IPS-NIHi7 (cell line): ENCODE data around the gene FAM124A.
"Not testable (repeated sequence)": the region's sequence is repeated elsewhere in the genome, so short reads cannot be mapped to it uniquely, and the experiment has no call there.

Experiments used
- DNase-seq: peaks from one replicate; pipeline ENCODE4 v3.0.0; 2012; ENCODE audit warnings: mixed read lengths; ENCODE audit errors: extremely low spot score

FAM124A gene

GRCh38 chr13:51269039-51269438 lies 46.8 kb downstream of the FAM124A start:
- DNase-seq = no peak

GRCh38 chr13:51270623-51271415 lies 48.6 kb downstream of the FAM124A start:
- DNase-seq = no peak

GRCh38 chr13:51271528-51272085 lies 49.4 kb downstream of the FAM124A start:
- DNase-seq = no peak

- no peak for DNase-seq
Measured at GRCh38 chr13:51275101-51275500, 52.9 kb downstream of the FAM124A start.

DNA sequence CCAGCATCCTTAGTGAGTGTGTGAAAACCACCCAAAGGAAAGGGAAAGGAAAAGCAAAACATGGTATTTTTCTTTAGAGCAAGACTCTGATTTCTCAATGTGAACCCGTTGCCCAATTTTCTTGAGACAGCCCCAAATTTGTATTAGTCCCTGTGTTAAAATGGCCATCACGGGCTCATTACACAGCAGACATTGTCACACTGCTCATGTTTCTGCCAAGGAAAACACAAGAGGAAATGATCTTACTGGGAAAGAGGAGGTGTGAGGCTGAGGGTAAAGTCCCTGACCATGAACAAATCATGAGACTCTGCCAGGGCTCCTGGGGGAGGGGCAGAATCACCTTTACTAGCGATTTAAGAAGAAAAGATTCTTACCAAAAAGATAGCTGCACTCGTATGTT lies 54.4 kb downstream of the FAM124A start:
- no peak for DNase-seq

- DNase-seq = no peak
Measured at GRCh38 chr13:51277928-51278327, 55.7 kb downstream of the FAM124A start.

GRCh38 chr13:51278426-51279130 lies 56.4 kb downstream of the FAM124A start:
- DNase-seq = no peak

DNA sequence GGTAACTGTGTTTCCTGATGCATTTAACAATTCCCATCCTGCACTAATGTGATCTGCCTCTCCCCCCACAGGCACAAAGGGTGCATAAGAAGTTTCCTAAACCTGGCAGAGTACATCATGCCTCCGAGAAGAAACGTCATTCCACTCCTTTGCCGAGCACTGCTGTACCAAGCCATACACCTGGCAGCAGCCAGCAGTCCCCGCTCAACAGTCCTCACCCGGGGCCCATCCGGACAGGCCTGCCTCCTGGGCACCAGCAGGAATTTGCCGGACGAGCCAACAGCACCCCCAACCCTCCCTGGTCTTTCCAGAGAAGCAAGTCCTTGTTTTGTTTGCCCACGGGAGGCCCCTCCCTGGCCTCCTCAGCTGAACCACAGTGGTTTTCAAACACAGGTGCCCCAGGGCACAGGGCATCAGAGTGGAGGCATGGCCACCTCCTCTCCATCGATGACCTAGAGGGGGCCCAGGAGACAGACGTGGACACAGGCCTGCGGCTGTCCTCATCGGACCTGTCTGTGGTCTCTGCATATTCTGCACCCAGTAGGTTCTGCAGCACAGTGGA lies 58.3 kb downstream of the FAM124A start:
- DNase-seq = no peak

- no peak for DNase-seq
Measured at GRCh38 chr13:51282322-51282721, 60.1 kb downstream of the FAM124A start.

DNA sequence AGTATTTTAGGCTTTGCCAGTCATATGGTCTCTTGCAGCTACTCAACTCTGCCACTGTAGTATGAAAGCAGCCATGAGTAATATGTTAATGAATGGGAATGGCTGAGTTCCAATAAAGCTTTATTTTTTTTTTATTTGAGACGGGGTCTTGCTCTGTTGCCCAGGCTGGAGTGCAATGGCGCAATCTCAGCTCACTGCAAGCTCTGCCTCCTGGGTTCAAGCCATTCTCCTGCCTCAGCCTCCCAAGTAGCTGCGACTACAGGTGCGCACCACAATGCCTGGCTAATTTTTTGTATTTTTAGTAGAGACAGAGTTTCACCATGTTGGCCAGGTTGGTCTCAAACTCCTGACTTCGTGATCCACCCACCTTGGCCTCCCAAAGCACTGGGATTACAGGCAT lies 60.7 kb downstream of the FAM124A start:
- DNase-seq = not testable (repeated sequence)

DNA sequence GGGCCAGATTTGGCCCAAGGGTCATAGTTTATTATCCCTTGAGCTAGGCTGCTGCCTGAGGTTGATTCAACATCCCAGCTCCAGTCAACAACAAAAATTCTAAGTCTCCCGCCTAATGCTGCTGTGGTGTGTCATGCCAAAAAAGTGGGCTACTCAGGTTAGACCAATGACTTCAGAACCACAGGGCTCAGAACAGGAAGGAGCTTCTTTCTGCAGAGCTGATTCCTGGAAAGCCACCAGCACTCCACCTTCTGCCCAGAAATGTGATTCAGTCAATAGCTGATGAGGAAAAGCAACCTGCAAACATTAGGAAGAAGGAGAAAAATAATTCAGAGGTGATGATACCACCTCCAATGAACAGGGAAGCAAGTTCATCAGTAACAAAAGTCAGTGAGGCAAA lies 61.2 kb downstream of the FAM124A start:
- no peak for DNase-seq

GRCh38 chr13:51284339-51284738 lies 62.1 kb downstream of the FAM124A start:
- no peak for DNase-seq

DNA sequence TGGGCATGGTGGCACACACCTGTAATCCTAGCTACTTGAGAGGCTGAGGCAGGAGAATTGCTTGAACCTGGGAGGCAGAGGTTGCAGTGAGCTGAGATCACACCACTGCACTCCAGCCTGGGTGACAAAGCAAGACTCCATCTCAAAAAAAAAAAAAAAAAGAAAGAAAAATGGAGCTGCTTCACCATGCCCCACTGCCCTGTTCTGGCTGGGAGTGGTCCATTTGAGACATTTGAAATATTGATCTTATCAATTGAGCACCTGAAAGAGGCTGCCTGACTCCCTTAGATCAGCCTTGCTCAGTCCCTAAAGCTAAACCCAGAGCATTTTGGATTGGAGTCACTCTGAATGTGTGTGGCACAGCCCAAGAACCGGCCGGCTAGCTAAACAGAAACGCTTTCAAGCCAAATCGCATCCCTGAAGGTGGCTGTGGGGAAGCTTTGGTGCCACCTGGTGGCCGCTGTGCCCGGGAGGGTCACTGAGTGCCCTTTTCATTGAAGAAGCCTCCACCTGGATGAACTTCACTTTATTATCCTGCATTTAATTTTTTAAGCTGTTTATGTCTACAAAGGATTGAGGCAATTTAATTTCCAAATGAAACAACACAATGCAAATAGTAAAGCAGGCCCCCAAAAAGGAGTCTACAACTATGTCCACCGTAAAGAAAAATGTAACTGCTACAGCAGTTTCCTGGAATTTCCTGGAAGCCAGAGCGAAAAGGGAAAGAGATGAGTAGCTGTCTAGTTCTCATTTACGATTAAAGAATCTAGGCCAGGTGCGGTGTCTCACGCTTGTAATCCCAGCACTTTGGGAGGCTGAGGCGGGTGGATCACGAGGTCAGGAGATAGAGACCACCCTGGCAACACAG lies 64.2 kb downstream of the FAM124A start:
- peak; percentile 85 for DNase-seq

DNA sequence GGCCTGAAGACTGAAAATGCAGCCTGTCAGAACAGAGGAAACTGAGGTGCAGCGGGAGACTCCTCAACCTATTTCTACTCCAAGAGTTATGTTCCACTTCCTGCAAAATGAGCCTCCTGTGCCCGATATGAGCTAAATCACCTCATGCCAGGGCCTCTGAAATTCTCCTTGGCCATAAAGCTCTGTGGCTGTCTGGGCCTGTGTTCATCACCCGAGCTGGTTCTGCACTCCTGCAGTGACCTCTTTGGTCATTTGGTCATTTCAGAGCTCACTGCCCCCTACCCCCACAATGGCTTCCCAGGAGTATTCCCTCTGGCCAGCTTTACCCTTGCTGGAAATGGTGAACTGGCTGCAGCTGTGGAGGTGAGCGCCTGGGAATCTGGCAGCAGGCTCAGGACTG lies 65.6 kb downstream of the FAM124A start:
- no peak for DNase-seq

GRCh38 chr13:51288254-51288653 lies 66.1 kb downstream of the FAM124A start:
- not testable (repeated sequence) for DNase-seq

- DNase-seq = no peak
Measured at GRCh38 chr13:51291341-51291740, 69.1 kb downstream of the FAM124A start.

- no peak for DNase-seq
Measured at GRCh38 chr13:51292000-51292565, 69.9 kb downstream of the FAM124A start.

DNA sequence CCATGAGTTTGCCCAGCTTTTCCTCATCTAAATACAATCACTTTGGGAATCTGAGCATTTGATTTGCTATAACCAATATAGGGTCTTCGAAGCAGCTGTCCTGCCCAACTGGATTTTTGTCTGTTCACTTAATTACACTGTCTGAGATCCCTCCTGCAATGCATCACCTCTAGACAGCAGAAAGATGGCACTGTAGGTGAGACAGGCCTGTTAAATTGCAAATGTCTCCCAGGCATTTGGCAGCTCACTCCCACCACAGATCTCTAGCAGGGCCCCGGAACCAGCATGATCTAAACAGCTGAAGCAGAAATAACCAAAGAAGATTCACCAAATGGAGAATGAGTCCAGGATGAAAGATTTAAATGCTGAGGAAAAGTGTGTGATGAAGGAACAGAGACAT lies 75.4 kb downstream of the FAM124A start:
- DNase-seq = no peak

DNA sequence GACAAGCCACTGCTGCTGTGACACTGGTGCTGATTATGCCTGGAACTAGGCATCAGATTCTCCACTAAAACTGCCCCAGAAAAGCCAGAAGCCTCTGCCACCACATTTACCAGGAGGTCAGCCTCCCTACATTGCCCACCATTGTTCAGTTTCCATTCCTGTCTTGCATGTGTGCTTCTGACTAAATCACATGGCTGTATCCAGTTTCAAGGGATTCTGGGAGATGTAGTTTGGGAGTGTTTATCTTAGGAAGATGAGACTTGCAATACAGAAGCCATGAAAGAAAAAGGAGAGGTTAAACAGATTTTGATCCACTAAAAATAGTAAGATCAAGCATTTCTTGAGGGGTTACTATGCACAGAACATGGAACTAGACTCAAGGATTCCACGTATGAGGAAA lies 76.6 kb downstream of the FAM124A start:
- no peak for DNase-seq

DNA sequence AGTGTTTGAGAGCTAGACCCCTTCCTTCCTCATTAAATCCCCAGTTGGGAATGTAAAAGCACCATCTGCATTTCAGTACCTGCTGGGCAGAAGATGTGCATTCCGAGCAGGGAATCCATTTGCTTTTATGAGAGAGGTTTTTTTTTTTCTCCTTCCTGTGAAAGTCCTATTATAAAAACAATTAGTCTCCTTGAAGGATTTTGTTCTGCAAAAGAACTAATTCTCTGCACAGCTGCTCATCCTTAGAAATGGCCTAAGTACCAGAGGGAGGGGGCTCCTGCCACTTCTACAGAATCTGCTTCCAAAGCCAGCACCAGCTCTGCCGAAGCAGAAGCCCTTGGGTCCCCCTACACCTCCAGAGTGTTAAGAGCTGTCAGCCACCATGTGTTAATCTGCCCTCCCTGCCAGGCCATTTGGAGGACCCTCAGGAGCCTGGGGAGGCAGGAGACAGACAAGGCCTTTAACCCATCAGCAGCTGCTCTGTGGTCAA lies 80.9 kb downstream of the FAM124A start:
- peak; percentile 68 for DNase-seq

- no peak for DNase-seq
Measured at GRCh38 chr13:51303882-51304281, 81.7 kb downstream of the FAM124A start.
